ENCODE results near the gene ZNF106.
A peak's percentile ranks its signal among the peaks of the same experiment; 100 is the strongest.

The ZNF106 gene

DNA sequence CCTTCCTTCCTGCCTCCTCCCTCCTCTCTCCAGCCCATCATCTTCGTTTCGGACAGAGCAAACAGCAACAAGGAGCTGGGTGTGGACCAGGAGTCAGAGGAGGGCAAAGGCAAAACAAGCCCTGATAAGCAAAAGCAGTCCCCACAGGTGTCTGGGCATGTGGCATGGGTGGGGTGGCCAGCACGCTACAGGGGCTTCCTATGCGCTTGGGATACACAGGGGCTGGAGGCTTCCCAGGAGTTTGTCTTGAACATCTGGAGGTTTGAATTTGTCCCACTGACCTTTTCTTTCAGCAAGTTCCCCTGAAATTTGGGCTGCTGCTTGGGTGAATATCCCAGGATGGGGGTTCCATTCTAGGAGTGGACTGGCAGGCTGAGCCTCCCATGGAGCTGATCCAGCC, 82.8 kb downstream of the ZNF106 start:
- DNase-seq (ENCODE audit: low read depth in 2 of 3, low spot score in 1 of 3) = no peak

DNA sequence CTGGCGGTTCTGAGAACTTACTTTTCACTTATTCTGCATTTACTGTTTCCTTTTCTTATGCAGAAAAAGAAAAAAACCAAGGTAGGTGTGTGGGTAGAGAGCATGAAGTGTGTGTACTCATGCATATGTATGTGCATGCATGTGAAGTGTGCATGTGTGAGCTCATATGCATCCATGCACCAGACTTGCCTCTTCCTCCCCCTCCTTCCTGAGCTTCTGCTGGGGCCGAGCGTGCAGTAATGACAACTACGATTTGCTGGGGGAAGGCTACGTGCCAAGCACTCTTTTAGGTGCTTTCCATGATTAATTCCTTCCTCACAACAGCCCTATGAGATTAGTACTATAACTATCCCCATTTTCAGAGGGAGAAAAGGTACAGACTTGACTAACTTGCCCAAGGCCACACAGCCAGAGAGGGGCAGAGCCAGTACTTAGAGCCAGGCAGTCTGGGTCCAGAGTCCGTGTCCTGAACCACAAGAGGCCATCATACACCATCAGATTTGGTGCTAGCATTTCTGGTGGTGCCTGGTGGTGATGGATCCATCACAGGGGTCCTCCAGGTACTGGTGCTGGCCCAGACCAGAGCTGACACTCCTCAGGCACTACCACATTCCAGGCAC, 85.0 kb downstream of the ZNF106 start:
- no peak for DNase-seq (ENCODE audit: low read depth in 2 of 3, low spot score in 1 of 3)

DNA sequence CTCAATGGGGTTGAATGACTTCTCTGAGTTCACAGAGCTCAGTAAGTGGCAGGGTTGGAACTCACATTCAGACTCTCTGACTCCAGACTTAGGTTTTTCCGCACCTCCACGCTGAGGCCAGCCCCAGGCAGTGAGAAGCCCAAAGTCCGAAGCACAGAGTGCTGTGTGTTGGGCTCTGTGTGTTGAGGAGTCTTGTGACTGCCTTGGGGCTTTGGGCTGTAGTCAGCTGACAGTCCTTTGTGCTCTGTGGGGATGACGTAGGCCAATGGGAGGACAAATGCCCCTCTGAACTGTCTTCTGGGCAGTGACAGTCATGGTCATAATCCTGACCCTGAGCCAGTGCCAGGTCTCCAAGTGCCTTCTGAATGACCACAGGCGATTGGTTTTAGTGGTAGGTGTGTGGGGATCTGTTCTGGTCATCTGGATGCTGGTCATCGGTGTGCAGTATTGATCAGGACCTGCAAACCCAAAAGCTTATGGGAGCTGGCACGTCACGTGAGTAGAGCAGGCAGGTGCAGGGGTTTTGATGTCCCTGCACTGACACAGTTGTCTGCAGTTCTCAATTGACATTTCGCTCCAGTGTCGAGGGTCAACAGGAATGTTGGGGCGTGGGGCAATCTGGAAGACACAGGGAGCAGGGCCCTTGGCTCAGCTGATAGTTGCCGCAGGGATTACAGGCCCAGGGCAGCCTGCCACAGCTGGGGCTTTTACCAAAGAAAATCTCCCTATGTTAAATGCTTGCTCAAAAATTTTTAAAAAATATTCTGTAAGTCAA, 86.3 kb downstream of the ZNF106 start:
- DNase-seq (ENCODE audit: low read depth in 2 of 3, low spot score in 1 of 3) = no peak

DNA sequence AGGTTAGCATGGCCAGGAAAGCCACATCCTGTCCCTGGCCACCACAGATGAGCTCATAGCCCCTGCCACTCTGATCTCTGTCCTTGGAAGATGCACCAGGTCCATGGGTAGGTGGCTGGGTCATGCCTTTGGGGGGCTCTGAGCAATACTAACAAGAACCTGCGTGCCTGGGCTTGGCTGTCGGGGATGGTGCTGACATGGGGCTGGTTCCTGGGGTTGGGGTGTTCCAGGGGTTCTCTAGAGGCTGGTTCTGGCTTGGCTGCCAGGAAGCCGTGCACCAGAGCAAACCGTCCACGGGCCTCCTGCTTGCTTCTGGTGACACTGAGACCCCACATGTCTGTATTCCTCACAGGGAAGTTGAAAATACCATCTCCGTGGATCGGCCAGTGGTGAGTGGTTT, 87.6 kb downstream of the ZNF106 start:
- DNase-seq (ENCODE audit: low read depth in 2 of 3, low spot score in 1 of 3) = no peak

- DNase-seq (ENCODE audit: low read depth in 2 of 3, low spot score in 1 of 3) = no peak
Measured at GRCh38 chr15:42402455-42403205, 88.3 kb downstream of the ZNF106 start.

DNA sequence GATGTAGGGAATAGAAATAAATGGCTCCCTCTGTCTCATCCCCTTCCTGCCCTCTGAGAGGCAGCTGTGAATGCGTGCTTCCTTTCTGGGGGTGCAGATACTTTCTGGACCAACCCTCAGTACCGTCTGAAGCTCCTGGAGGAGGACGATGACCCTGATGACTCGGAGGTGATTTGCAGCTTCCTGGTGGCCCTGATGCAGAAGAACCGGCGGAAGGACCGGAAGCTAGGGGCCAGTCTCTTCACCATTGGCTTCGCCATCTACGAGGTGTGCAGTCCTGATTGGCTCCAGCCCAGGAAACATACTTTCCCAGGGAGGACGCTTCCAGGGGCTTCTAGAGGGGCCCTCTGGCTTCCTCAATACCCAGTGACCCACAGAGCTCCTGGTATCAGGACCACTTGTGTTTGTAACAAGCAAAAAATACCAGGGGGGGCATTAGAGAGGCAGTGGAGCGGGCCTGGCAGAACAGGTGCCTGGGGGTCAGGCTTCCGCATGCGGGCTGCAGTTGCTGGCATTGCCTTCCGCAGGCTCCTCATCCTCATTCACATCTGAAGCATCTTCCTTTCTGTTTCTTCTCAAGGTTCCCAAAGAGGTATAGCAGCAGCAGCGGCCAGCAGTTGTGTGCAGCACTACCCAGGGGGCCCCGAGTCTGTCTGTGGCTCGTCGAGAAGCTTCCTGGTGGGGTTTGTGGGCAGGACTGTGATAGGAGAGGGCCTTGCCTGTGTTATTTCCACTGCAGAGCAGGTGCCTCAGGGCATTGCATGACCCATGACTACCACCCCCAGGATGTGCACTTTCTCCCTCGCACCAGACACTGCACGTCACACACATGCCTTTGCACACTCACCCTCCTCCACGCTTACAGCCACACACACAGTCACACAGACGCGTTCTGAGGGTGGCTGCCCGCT, 89.1 kb downstream of the ZNF106 start:
- no peak for DNase-seq (ENCODE audit: low read depth in 2 of 3, low spot score in 1 of 3)

DNA sequence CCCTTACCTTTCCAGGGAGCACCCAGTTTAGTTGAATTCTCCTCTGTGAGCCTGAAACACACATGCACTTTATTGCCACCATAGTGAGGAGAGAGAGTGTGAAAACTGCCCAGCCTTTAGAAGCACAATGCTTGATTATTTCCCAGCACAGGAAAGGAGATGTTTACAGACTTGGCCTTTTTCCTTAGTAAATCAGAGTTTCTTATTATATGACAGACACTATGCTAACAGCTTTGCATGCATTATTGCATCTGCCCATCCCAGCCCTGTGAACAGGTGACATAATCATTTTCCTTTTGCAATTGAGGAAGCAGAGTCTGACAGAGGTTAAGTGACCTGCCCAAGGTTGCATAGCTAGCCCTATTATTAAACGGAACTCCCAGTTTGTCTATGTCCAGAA, 95.1 kb downstream of the ZNF106 start:
- DNase-seq (ENCODE audit: low read depth in 2 of 3, low spot score in 1 of 3) = no peak

- DNase-seq (ENCODE audit: low read depth in 2 of 3, low spot score in 1 of 3) = no peak
Measured at GRCh38 chr15:42394106-42394505, 96.8 kb downstream of the ZNF106 start.

DNA sequence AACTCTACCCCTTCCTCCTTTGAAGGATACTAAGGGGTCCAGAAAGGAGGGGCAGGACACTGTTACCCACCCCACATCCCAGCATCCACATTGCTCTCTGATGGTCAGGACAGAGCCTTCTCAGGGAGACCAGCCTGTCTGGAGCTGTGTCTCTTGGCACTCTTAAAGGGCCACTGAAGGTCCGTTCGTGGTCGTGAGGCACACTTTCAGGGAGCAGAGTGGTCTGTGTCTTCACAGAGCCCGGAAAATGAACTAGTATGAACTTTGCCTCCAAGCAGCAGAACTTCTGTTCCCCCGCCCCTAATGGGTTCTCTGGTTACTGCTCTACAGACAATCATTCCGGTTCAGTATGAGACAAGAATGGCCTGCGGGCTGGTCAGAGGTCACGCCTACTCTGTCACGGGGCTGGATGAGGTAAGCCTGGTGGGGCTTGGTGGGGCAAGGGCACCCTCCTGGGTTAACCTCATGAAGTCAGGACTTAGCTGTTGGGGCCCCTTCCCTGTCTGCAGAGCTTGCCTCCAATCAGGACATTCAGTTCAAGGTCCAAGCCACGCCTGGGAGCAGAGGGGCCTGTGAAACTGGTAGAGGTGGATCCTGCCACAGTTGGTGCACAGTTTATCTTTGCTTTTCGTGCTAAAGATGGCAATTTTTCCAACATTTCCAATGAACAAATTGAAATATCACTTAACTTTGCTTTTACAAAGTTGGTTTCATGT, 98.5 kb downstream of the ZNF106 start:
- no peak for DNase-seq (ENCODE audit: low read depth in 2 of 3, low spot score in 1 of 3)

GRCh38 chr15:42387603-42388002, 103.3 kb downstream of the ZNF106 start:
- no peak for DNase-seq (ENCODE audit: low read depth in 2 of 3, low spot score in 1 of 3)

GRCh38 chr15:42385980-42386700, 104.8 kb downstream of the ZNF106 start:
- no peak for DNase-seq (ENCODE audit: low read depth in 2 of 3, low spot score in 1 of 3)

GRCh38 chr15:42385206-42385979, 105.5 kb downstream of the ZNF106 start:
- peak in 2 of 3 donors; percentile 14 to 36 for DNase-seq (ENCODE audit: low read depth in 2 of 3, low spot score in 1 of 3)

DNA sequence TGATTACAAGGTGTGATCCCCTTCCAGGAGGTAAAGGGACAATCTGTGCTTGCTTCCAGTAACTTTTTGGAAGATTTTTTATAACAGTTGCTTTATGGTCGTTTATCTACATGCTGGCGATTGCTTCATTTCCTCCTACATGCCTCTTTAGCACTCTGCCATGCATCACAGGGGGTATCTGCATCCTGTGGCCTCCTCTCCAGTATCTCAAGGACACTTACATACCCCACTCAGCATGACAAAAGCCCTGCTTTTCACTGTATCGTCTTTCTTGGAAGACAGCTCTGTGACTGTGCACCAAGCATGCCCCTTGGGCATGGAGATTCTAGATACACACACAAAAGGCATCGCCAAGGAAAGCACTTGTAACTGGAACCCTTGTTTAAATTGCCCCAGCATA, 106.3 kb downstream of the ZNF106 start:
- no peak for DNase-seq (ENCODE audit: low read depth in 2 of 3, low spot score in 1 of 3)

- DNase-seq (ENCODE audit: low read depth in 2 of 3, low spot score in 1 of 3) = no peak
Measured at GRCh38 chr15:42378011-42378410, 112.9 kb downstream of the ZNF106 start.

DNA sequence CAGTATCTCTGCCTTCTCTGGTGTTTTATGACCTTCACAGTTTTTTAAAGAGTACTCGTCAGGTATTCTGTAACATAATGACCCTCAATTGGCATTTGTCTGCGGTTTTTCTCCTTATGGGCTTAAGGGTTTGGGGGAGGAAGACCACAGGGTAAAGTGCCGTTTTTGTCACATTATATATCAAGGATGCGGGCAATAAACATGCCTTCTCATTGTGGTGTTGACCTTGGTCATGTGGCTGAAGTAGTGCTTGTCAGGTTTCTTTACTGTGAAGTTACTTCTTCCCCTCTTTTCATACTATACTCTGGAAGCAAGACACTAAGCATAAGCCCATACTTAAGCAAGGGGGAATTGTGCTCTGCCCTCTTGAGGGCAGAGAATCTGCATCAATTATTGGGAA, 115.0 kb downstream of the ZNF106 start:
- no peak for DNase-seq (ENCODE audit: low read depth in 2 of 3, low spot score in 1 of 3)

- DNase-seq (ENCODE audit: low read depth in 2 of 3, low spot score in 1 of 3) = no peak
Measured at GRCh38 chr15:42375252-42375651, 115.7 kb downstream of the ZNF106 start.

- no peak for DNase-seq (ENCODE audit: low read depth in 2 of 3, low spot score in 1 of 3)
Measured at GRCh38 chr15:42374810-42375209, 116.1 kb downstream of the ZNF106 start.

DNA sequence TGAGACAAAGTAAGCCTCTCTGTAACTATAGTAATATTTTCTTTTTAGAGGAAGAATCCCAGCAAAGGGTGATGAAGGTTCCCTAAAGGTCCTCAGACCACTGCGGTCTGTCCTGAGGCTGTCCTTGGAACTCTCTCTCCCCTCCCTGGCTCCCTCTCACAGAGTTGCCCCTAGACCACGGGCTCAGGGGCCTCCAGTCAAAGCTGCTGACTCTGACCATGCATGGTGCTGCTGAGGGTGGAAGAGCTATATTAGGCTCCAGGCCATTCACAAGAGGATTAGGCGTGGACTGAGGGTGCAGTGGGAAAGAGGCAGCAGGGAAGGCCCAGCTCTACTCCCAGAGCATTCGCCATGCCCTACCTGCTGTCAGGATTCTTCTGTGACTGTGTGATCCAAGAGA, 117.0 kb downstream of the ZNF106 start:
- no peak for DNase-seq (ENCODE audit: low read depth in 2 of 3, low spot score in 1 of 3)

GRCh38 chr15:42373274-42373673, 117.7 kb downstream of the ZNF106 start:
- DNase-seq (ENCODE audit: low read depth in 2 of 3, low spot score in 1 of 3) = no peak

All from stimulated activated CD4-positive, alpha-beta T cell treated with anti-CD3 and anti-CD28 coated beads, Interleukin-12 subunit alpha, Interleukin-12 subunit beta, amount 100 ng/mL, for 48 hours (primary cell).